Astrocyte (in vitro differentiated cells and primary cell): ENCODE measurements around the gene FBXO10. TPM values are rescaled to one million over a fixed set of nuclear protein-coding genes. Genes with fewer than 3 reads are reported as not detected.
A peak's percentile ranks its signal among the peaks of the same experiment; 100 is the strongest.

Experiments
- DNase-seq: peaks from one replicate; pipeline ENCODE4 v3.0.0-alpha.2; 2010; ENCODE audit warnings: low read depth
- FAIRE-seq: peaks from 2 replicates; lab custom pipeline; 2011; peaks lifted over from hg19 to GRCh38; lab: Jason Lieb, UNC
- H2AFZ ChIP-seq: 2 replicates; pipeline ENCODE4 v1.6.0; 2012; ENCODE audit warnings: low read depth, low read length, inconsistent platforms
- H3K27ac ChIP-seq: 2 replicates; pipeline ENCODE4 v1.5.1; 2011; ENCODE audit warnings: low read depth, low read length, inconsistent platforms
- H3K27me3 ChIP-seq: 2 replicates; pipeline ENCODE4 v1.6.0; 2011; ENCODE audit warnings: low read length, inconsistent platforms; ENCODE audit not compliant: insufficient read depth
- H3K36me3 ChIP-seq: 2 replicates; pipeline ENCODE4 v1.5.1; 2011; ENCODE audit warnings: low read length, inconsistent platforms; ENCODE audit not compliant: insufficient read depth
- H3K4me1 ChIP-seq: 2 replicates; pipeline ENCODE4 v1.5.1; 2011; ENCODE audit warnings: low read length, inconsistent platforms; ENCODE audit not compliant: insufficient read depth
- H3K4me2 ChIP-seq: 2 replicates; pipeline ENCODE4 v1.6.0; 2012; ENCODE audit warnings: low read length, inconsistent platforms
- H3K4me3 ChIP-seq: 2 replicates; pipeline ENCODE4 v1.5.1; 2011; ENCODE audit warnings: low read depth, mild to moderate bottlenecking, low read length, inconsistent platforms; ENCODE audit not compliant: insufficient read depth
- H3K79me2 ChIP-seq: 2 replicates; pipeline ENCODE4 v1.6.0; 2012; ENCODE audit warnings: mild to moderate bottlenecking, low read length, inconsistent platforms; ENCODE audit not compliant: insufficient read depth
- H3K9ac ChIP-seq: 2 replicates; pipeline ENCODE4 v1.6.0; 2012; ENCODE audit warnings: mild to moderate bottlenecking, low read length, inconsistent platforms
- H3K9me3 ChIP-seq: 2 replicates; pipeline ENCODE4 v1.5.1; 2012; ENCODE audit warnings: low read depth, mild to moderate bottlenecking, low read length, inconsistent platforms; ENCODE audit not compliant: insufficient read depth
- H4K20me1 ChIP-seq: 2 replicates; pipeline ENCODE4 v1.6.0; 2012; ENCODE audit warnings: low read length, inconsistent platforms; ENCODE audit not compliant: insufficient read depth
- H3K27ac Mint-ChIP-seq: one replicate; pipeline ENCODE4 v1.8.0; 2021; ENCODE audit warnings: mild to moderate bottlenecking, mixed read lengths; ENCODE audit not compliant: unreplicated experiment
- H3K27me3 Mint-ChIP-seq: one replicate; pipeline ENCODE4 v1.8.0; 2021; ENCODE audit warnings: low read depth, mixed read lengths; ENCODE audit not compliant: unreplicated experiment
- H3K36me3 Mint-ChIP-seq: one replicate; pipeline ENCODE4 v1.8.0; 2021; ENCODE audit warnings: low read depth, mixed read lengths; ENCODE audit not compliant: unreplicated experiment
- H3K4me1 Mint-ChIP-seq: one replicate; pipeline ENCODE4 v1.8.0; 2021; ENCODE audit warnings: low read depth, mixed read lengths; ENCODE audit not compliant: unreplicated experiment
- H3K4me3 Mint-ChIP-seq: one replicate; pipeline ENCODE4 v1.8.0; 2021; ENCODE audit warnings: mild to moderate bottlenecking, moderate library complexity, mixed read lengths; ENCODE audit not compliant: unreplicated experiment
- H3K9me3 Mint-ChIP-seq: one replicate; pipeline ENCODE4 v1.8.0; 2021; ENCODE audit warnings: mild to moderate bottlenecking, mixed read lengths; ENCODE audit not compliant: unreplicated experiment
- EZH2 ChIP-seq: IDR thresholded peaks from 2 replicates; pipeline ENCODE4 v1.6.1; 2012; ENCODE audit warnings: mild to moderate bottlenecking, low read length, inconsistent platforms; ENCODE audit not compliant: insufficient read depth
- total RNA-seq: library from RNA; stranded (reverse); gene quantifications from 2 replicates; pipeline ENCODE4 v1.2.1, GENCODE V29; 2021
- TF ChIP-seq, protein P1 (sequence below): IDR thresholded peaks from 2 replicates; pipeline ENCODE4 v1.5.1; 2011; ENCODE audit warnings: low read depth, mild to moderate bottlenecking, inconsistent platforms, low read length, moderate library complexity; ENCODE audit not compliant: insufficient read depth

Gene FBXO10
- total RNA-seq, 1 donor from 2014 or later: 12.7 TPM

DNA sequence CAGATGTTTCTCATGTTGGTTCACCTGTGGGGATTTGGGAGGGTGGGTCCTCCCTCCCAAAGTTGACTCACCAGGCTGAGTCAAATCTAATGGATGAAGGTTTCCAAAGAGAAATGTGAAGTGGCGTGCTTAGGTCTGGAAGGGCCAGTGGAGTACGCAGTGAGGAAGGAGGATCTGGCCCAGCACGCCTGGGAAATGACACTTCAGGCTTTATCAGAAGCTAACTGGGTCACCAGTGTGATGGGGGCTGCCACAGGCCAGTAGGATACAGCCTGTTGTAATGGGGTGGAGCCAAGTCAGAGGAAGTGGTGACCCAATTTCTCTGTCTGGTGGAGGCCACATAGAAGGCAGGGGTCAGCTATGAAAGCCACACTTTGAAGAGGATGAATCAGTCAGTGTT lies 72.4 kb downstream of the FBXO10 start:
- peaks cover 41% of the 10 kb centered on the region for H3K36me3 Mint-ChIP-seq

GRCh38 chr9:37501957-37502596 lies 74.1 kb downstream of the FBXO10 start:
- Mint-ChIP-seq H3K9me3 (peaks cover 3% of the 10 kb centered on the region), H3K27me3 (no peaks in the 10 kb centered on the region), H3K4me3 (no peak overlapping the region), H3K27ac (no peak overlapping the region), H3K4me1 (peaks cover 6% of the 10 kb centered on the region), H3K36me3 (peaks cover 34% of the 10 kb centered on the region)
- Histone ChIP-seq H2AFZ (no peak overlapping the region), H3K36me3 (peaks cover 60% of the 10 kb centered on the region), H3K4me1 (peaks cover 7% of the 10 kb centered on the region), H3K79me2 (peaks cover 25% of the 10 kb centered on the region), H3K9me3 (no peaks in the 10 kb centered on the region), H3K27me3 (no peaks in the 10 kb centered on the region), H3K27ac (no peak overlapping the region), H3K9ac (no peak overlapping the region), H4K20me1 (peaks cover 54% of the 10 kb centered on the region), H3K4me3 (no peak overlapping the region), H3K4me2 (no peak overlapping the region)
- DNase-seq: no peak
- TF ChIP-seq EZH2: no peak
- TF ChIP-seq, protein P1, sequence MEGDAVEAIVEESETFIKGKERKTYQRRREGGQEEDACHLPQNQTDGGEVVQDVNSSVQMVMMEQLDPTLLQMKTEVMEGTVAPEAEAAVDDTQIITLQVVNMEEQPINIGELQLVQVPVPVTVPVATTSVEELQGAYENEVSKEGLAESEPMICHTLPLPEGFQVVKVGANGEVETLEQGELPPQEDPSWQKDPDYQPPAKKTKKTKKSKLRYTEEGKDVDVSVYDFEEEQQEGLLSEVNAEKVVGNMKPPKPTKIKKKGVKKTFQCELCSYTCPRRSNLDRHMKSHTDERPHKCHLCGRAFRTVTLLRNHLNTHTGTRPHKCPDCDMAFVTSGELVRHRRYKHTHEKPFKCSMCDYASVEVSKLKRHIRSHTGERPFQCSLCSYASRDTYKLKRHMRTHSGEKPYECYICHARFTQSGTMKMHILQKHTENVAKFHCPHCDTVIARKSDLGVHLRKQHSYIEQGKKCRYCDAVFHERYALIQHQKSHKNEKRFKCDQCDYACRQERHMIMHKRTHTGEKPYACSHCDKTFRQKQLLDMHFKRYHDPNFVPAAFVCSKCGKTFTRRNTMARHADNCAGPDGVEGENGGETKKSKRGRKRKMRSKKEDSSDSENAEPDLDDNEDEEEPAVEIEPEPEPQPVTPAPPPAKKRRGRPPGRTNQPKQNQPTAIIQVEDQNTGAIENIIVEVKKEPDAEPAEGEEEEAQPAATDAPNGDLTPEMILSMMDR: no peak
- FAIRE-seq: no peak

More for the DNA sequence above, 72.4 kb downstream of the FBXO10 start:
- Mint-ChIP-seq H3K27ac (peak overlapping the region; percentile 77), H3K27me3 (no peaks in the 10 kb centered on the region), H3K4me1 (peaks cover 6% of the 10 kb centered on the region), H3K4me3 (peak overlapping the region; percentile 69), H3K9me3 (peaks cover 3% of the 10 kb centered on the region)
- H3K4me2 ChIP-seq: no peak overlapping the region
- no peak overlapping the region for H3K9ac ChIP-seq
- TF ChIP-seq EZH2: no peak
- TF ChIP-seq, protein P1: no peak
- H3K27ac ChIP-seq: no peak overlapping the region
- H3K4me1 ChIP-seq: peaks cover 7% of the 10 kb centered on the region
- FAIRE-seq (no peak), DNase-seq (peak; percentile 3)
- no peaks in the 10 kb centered on the region for H3K27me3 ChIP-seq
- H3K4me3 ChIP-seq: no peak overlapping the region
- no peak overlapping the region for H2AFZ ChIP-seq
- peaks cover 52% of the 10 kb centered on the region for H3K36me3 ChIP-seq
- H3K9me3 ChIP-seq: no peaks in the 10 kb centered on the region
- peaks cover 55% of the 10 kb centered on the region for H4K20me1 ChIP-seq
- peaks cover 13% of the 10 kb centered on the region for H3K79me2 ChIP-seq

DNA sequence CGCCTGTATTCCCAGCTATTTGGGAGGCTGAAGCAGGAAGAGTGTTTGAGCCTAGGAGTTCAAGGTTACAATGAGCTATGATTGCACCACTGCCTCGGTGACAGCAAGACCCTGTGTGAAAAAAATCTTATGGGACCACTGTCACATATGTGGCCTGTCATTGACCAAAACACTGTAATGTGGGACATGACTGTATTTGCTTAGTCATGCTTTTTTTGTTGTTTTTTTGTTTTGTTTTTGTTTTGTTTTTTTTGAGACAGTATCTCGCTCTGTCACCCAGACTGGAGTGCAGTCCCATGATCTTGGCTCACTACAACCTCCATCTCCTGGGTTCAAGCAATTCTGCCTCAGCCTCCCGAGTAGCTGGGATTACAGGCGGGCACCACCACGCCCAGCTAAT lies 76.9 kb downstream of the FBXO10 start:
- Mint-ChIP-seq H3K4me3 (no peak overlapping the region), H3K27me3 (no peaks in the 10 kb centered on the region), H3K4me1 (peaks cover 6% of the 10 kb centered on the region), H3K9me3 (peaks cover 3% of the 10 kb centered on the region), H3K36me3 (peaks cover 32% of the 10 kb centered on the region), H3K27ac (no peak overlapping the region)
- no peak overlapping the region for H3K9ac ChIP-seq
- no peaks in the 10 kb centered on the region for H3K9me3 ChIP-seq
- no peak overlapping the region for H2AFZ ChIP-seq
- DNase-seq (no peak), FAIRE-seq (no peak)
- no peak overlapping the region for H3K27ac ChIP-seq
- no peaks in the 10 kb centered on the region for H3K27me3 ChIP-seq
- peaks cover 7% of the 10 kb centered on the region for H3K4me1 ChIP-seq
- H3K36me3 ChIP-seq: peaks cover 72% of the 10 kb centered on the region
- no peak for TF ChIP-seq EZH2
- TF ChIP-seq, protein P1: no peak
- H3K4me3 ChIP-seq: no peak overlapping the region
- peaks cover 25% of the 10 kb centered on the region for H3K79me2 ChIP-seq
- no peak overlapping the region for H3K4me2 ChIP-seq
- peaks cover 52% of the 10 kb centered on the region for H4K20me1 ChIP-seq
